T-helper 17 cell (primary cell): ENCODE measurements around the gene SLC4A1. TPM values are rescaled to one million over a fixed set of nuclear protein-coding genes. Genes with fewer than 3 reads are reported as not detected.

Experiments used
- ATAC-seq: fragments of 150-1000 bp; cut with Tn5 transposase; 2 replicates; pipeline ENCODE4 v1.10.0; 2021; ENCODE audit warnings: mild to moderate bottlenecking, moderate library complexity
- DNase-seq, 3 donors: peaks; one replicate each; pipeline versions ENCODE4 v3.0.0 to v3.0.0-alpha.2; 2020 to 2021
- H3K9me3 ChIP-seq: one replicate; pipeline ENCODE4 v1.7.0; 2013; ENCODE audit warnings: low read length, mild to moderate bottlenecking; ENCODE audit not compliant: control insufficient read depth, poor library complexity, severe bottlenecking
- H3K27ac Mint-ChIP-seq: one replicate; pipeline ENCODE4 v1.8.0; 2022; ENCODE audit warnings: mild to moderate bottlenecking, moderate library complexity, mixed read lengths
- H3K27me3 Mint-ChIP-seq: one replicate; pipeline ENCODE4 v1.8.0; 2022; ENCODE audit warnings: mixed read lengths
- H3K36me3 Mint-ChIP-seq: one replicate; pipeline ENCODE4 v1.8.0; 2022; ENCODE audit warnings: low read depth, mixed read lengths
- H3K4me1 Mint-ChIP-seq: one replicate; pipeline ENCODE4 v1.8.0; 2022; ENCODE audit warnings: mild to moderate bottlenecking, mixed read lengths
- H3K4me3 Mint-ChIP-seq: one replicate; pipeline ENCODE4 v1.8.0; 2022; ENCODE audit warnings: mild to moderate bottlenecking, moderate library complexity, mixed read lengths
- total RNA-seq, 4 donors: library from RNA in 2 of 4; stranded (reverse) in 2 of 4; gene quantifications; one replicate each; pipeline ENCODE4 v1.2.3 and lab custom pipeline; 2022 to 2026

SLC4A1 gene
- total RNA-seq, 2 donors from 2014 or later: not detected

DNA sequence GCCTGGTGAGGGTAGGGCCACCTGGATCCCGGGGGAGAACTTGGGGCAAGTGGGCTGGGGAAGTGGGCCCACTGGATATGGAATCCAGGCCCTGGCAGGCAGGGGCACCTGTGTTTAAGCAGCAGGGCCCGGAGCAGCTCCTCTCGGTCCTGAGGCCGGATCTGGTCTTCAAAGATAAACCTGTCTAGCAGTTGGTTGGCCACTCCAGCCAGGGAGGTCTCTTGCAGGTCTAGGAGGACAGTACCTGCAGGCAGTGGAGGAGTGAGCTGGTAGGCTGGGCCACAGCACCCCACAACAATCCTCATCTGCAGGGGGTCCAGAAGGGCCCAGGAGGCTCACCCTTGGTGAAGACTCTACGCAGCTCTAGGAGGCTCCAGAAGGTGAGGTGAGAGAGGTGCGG is 7.6 kb downstream of the SLC4A1 start:
- Mint-ChIP-seq H3K4me3 (no peak overlapping the region), H3K36me3 (no peaks in the 10 kb centered on the region), H3K27ac (no peak overlapping the region), H3K4me1 (peaks cover 2% of the 10 kb centered on the region), H3K27me3 (peaks cover 5% of the 10 kb centered on the region)
- ATAC-seq: no peak
- no peak for DNase-seq
- no peaks in the 10 kb centered on the region for H3K9me3 ChIP-seq

DNA sequence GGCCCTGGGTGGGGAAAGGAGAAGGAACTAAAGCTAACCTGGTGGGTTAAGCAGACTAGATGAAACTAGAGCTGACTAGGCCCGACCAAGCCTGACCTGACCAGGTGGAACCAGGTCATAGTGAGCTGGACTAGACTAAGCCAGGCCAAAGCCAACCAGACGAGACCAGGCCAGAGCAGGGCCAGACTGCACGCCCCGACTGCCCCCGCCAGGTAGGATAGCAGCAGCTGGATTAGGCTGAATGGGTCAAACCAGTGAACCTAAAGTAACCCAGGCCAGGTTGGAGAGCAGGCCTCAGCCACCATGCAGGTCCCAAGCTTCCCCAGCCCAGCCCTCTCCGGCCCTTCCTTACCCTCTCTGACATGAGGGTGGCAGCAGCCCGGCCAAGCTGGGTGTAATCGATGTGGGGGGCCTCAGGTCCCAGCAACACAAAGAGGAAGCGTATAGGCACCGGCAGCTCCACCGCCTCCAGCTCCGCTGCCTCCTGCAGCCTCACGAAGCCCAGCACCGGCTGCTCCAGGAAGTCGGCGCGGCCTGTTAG is 9.1 kb downstream of the SLC4A1 start:
- no peaks in the 10 kb centered on the region for H3K9me3 ChIP-seq
- DNase-seq (no peak), ATAC-seq (no peak)
- Mint-ChIP-seq H3K4me3 (no peak overlapping the region), H3K36me3 (no peaks in the 10 kb centered on the region), H3K27me3 (peaks cover 5% of the 10 kb centered on the region), H3K27ac (no peak overlapping the region), H3K4me1 (peaks cover 2% of the 10 kb centered on the region)

DNA sequence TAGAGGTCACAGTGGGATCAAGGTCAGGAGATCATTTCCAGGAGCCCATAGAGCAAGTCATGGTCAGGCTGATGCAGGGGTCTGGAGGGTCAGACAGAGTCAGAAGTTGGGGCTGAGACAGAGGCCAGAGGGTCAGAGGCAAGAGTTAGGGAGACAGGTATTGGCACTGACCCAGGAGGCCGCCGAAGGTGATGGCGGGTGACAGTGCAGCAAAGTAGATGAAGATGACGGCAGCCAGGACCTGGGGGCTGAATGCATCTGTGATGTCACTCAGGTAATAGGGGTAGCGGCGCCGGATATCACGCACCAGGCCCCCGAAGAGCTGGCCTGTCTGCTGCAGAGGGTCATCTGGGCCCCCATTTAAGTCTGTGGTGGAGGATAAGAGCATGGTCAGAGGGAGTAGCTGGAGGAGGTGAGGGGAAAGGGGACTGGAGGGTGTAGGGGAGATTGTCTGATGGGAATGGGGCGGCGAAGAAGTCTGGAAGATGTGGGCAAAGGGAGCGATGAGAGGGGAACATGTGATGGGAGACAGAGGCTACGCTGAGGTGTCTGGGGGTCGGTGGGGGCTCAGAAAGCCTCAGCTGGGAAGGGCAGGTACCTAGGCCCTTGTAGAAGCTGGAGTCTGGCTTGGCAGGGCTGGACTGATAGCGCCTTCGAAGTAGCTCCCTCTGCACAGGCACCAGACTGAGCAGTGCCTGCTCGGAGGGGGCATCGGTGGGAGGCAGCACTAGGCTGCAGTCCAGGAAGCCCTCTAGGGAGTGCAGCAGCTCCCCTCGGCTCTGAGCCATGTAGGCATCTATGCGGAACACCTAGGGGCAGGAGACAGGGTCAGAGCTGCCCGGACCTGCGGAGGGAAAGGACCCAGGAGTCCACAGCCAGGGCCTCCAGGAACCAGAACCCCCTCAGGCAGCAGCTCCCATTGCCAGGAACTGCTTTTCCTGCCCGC is 9.8 kb downstream of the SLC4A1 start:
- Mint-ChIP-seq H3K27ac (no peak overlapping the region), H3K36me3 (no peaks in the 10 kb centered on the region), H3K27me3 (peaks cover 5% of the 10 kb centered on the region), H3K4me3 (no peak overlapping the region), H3K4me1 (no peaks in the 10 kb centered on the region)
- no peak for DNase-seq
- no peak for ATAC-seq
- H3K9me3 ChIP-seq: no peaks in the 10 kb centered on the region

DNA sequence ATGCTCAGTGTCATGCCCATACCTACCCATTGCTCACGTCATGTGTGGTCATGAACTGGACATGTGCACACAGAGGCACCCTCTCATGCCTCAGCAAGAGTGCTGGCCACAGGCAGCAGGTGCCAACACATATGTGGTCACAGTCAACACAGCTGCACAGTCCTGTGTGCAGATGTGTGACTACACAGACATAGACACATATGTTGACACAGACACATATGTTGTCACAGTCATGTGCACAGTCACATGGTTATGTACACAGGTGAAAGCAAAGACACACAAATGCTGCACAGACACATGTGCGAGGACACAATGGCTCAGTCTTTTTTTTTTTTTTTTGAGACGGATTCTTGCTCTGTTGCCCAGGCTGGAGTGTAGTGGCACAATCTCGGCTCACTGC is 11.3 kb downstream of the SLC4A1 start:
- no peak overlapping the region for H3K27ac Mint-ChIP-seq
- DNase-seq (no peak), ATAC-seq (no peak)

DNA sequence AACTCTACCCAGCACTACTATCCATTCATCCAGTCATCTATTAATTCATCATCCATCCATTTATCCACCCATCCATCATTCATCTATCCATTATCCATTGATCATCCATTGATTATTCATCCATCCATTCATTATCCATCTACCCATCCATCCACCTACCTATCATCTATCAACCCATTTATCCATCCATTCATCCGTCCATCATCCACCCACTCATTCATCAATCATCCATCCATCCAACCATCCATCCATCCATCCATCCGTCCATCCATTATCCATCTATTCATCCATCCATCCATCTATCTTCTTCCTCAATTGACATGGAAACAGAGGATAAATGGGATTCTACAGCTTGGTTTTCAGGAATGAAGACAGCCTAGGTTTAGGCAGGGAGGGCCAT is 12.0 kb downstream of the SLC4A1 start:
- H3K9me3 ChIP-seq: no peaks in the 10 kb centered on the region
- Mint-ChIP-seq H3K4me3 (no peak overlapping the region), H3K36me3 (no peaks in the 10 kb centered on the region), H3K27me3 (peaks cover 5% of the 10 kb centered on the region), H3K4me1 (no peaks in the 10 kb centered on the region), H3K27ac (no peak overlapping the region)
- DNase-seq (no peak), ATAC-seq (no peak)

More for the DNA sequence above, 11.3 kb downstream of the SLC4A1 start:
- H3K36me3 Mint-ChIP-seq: no peaks in the 10 kb centered on the region
- no peaks in the 10 kb centered on the region for H3K9me3 ChIP-seq
- H3K4me1 Mint-ChIP-seq: no peaks in the 10 kb centered on the region
- H3K27me3 Mint-ChIP-seq: peaks cover 5% of the 10 kb centered on the region
- H3K4me3 Mint-ChIP-seq: no peak overlapping the region

GRCh38 chr17:44254361-44255095 is 13.4 kb downstream of the SLC4A1 start:
- Mint-ChIP-seq H3K4me1 (no peaks in the 10 kb centered on the region), H3K27me3 (peaks cover 5% of the 10 kb centered on the region), H3K4me3 (no peak overlapping the region), H3K27ac (no peak overlapping the region), H3K36me3 (no peaks in the 10 kb centered on the region)
- ATAC-seq: no peak
- H3K9me3 ChIP-seq: no peaks in the 10 kb centered on the region
- DNase-seq: no peak

- H3K27ac Mint-ChIP-seq: no peak overlapping the region
- H3K4me3 Mint-ChIP-seq: no peak overlapping the region
- H3K9me3 ChIP-seq: no peaks in the 10 kb centered on the region
- DNase-seq (no peak), ATAC-seq (no peak)
- peaks cover 5% of the 10 kb centered on the region for H3K27me3 Mint-ChIP-seq
- H3K36me3 Mint-ChIP-seq: no peaks in the 10 kb centered on the region
- H3K4me1 Mint-ChIP-seq: no peaks in the 10 kb centered on the region
Measured at GRCh38 chr17:44253006-44253405, 14.9 kb downstream of the SLC4A1 start.

DNA sequence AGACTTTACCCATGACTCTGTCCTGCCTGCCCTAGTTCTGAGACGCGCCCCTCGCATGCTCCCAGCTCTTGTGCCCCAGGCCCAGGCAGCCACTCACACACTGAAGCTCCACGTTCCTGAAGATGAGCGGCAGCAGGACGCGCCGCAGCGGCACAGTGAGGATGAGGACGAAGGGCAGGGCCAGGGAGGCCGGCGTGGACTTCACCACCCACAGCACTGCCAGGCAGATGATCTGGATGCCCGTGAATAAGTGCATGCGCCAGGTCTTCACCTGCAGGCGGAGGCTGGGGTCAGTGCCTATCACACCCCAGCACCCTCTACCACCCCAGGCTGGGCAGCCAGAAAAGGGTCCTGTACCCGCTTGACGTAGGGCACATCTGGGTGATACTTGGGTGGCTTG is 16.9 kb downstream of the SLC4A1 start:
- H3K4me3 Mint-ChIP-seq: no peak overlapping the region
- H3K27me3 Mint-ChIP-seq: no peaks in the 10 kb centered on the region
- H3K36me3 Mint-ChIP-seq: no peaks in the 10 kb centered on the region

DNA sequence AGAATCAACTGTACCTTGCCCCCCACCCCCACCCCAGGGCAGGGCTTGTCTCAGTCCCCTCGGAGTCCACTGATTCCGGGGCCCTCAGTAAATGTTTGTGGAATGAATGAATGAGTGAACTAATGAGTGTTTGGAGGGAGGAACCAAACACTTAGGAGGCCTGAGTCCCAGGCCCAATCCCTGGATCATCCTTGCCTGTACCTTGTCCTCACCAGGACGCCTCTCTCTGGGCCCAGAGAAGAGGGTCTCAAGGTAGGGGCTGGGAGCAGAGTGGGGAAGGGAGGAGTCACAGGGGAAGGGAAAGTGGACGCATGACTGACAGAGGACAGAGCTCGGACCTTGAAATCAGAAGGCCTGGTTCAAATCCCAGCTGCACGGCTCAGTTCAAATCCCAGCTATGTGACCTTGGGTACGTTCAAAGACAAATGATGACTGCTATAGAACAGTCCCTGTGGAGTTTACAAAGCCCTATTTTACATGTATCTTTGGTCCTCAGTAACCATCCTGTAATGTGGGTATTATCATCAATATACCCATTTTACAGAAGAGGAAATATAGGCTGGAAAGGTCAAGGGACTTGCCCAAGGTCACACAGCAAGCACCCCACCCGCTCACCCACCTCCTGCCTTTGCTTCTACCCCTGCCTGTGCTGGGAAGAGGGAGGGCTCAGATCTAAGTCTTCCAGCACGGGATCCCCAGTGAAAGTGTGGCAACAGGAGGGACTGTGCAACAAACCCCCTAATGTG is 18.3 kb downstream of the SLC4A1 start:
- Mint-ChIP-seq H3K4me1 (peaks cover 10% of the 10 kb centered on the region), H3K4me3 (no peak overlapping the region), H3K27me3 (no peaks in the 10 kb centered on the region), H3K27ac (no peak overlapping the region), H3K36me3 (no peaks in the 10 kb centered on the region)
- ATAC-seq (no peak), DNase-seq (no peak)
- H3K9me3 ChIP-seq: no peaks in the 10 kb centered on the region

More for the DNA sequence above, 16.9 kb downstream of the SLC4A1 start:
- no peaks in the 10 kb centered on the region for H3K9me3 ChIP-seq
- DNase-seq (no peak), ATAC-seq (no peak)
- no peak overlapping the region for H3K27ac Mint-ChIP-seq
- H3K4me1 Mint-ChIP-seq: peaks cover 8% of the 10 kb centered on the region

GRCh38 chr17:44247876-44248736 is 19.8 kb downstream of the SLC4A1 start:
- H3K27me3 Mint-ChIP-seq: no peaks in the 10 kb centered on the region
- peak overlapping the region; percentile 73 for H3K27ac Mint-ChIP-seq
- H3K36me3 Mint-ChIP-seq: no peaks in the 10 kb centered on the region
- H3K4me1 Mint-ChIP-seq: peaks cover 11% of the 10 kb centered on the region
- no peak overlapping the region for H3K4me3 Mint-ChIP-seq
- no peaks in the 10 kb centered on the region for H3K9me3 ChIP-seq
- no peak for DNase-seq
- no peak for ATAC-seq

GRCh38 chr17:44247440-44247841 is 20.5 kb downstream of the SLC4A1 start:
- no peaks in the 10 kb centered on the region for H3K27me3 Mint-ChIP-seq
- H3K9me3 ChIP-seq: no peaks in the 10 kb centered on the region
- peaks cover 13% of the 10 kb centered on the region for H3K4me1 Mint-ChIP-seq
- peak overlapping the region; percentile 96 for H3K27ac Mint-ChIP-seq
- H3K36me3 Mint-ChIP-seq: no peaks in the 10 kb centered on the region
- ATAC-seq (no peak), DNase-seq (no peak)
- no peak overlapping the region for H3K4me3 Mint-ChIP-seq

DNA sequence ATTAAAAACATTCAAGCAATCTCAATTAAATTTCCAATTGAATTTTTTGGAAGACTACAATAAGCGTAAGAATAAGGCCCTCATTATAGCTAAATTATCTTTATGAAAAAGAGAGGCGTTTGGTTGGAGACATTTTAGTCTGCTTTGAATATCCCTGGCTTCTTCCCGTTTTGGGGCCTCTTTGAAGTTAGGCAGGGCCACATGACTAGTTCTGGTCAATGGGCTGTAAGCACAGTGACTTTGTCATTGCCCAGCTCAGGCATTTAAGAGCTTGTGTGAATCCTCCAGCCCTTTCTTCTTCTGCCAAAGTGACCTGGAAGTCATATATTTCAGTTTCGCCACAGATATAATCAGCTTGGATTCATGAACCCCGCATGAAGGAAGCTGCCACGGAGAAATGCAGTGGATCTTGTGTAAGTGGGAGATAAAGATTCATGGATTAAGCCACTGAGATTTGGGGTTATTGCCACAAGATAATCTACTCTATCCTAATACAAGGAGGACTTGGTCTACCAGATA is 26.8 kb downstream of the SLC4A1 start:
- no peak for DNase-seq
- no peak overlapping the region for H3K27ac Mint-ChIP-seq
- H3K36me3 Mint-ChIP-seq: no peaks in the 10 kb centered on the region
- peaks cover 5% of the 10 kb centered on the region for H3K4me1 Mint-ChIP-seq
- ATAC-seq: no peak
- H3K9me3 ChIP-seq: no peaks in the 10 kb centered on the region
- no peak overlapping the region for H3K4me3 Mint-ChIP-seq
- no peaks in the 10 kb centered on the region for H3K27me3 Mint-ChIP-seq
